Measurements from ENCODE around the gene EPGN. TPM values are rescaled to one million over a fixed set of nuclear protein-coding genes. Genes with fewer than 3 reads are reported as not detected.

Gene EPGN
- total and polyA plus RNA-seq, 9 donors, result 0.18 to 6.5 (median 0.34) TPM; not detected in 3

GRCh38 chr4:74322301-74322700, 14.0 kb downstream of the EPGN start:
- H3K4me1 ChIP-seq (ENCODE audit: insufficient read depth), result no peaks in the 10 kb centered on the region
- TF ChIP-seq POLR2A (IDR thresholded peaks at IDR 0.05) (no peak), EP300 (IDR thresholded peaks at IDR 0.05) (no peak), CTCF (IDR thresholded peaks at IDR 0.05) (no peak)
- WGBS, 3 donors, result 87 to 89% (median 89%) methylated on average over 3 of the region's 3 CpGs
- intact Hi-C loops (cut with DNase I), result no loop called here
- H3K36me3 ChIP-seq, result no peaks in the 10 kb centered on the region
- no peak overlapping the region for H3K27ac ChIP-seq
- H3K4me3 ChIP-seq, result no peak overlapping the region
- H3K9me3 ChIP-seq, result no peaks in the 10 kb centered on the region
- no peak for DNase-seq
- no peaks in the 10 kb centered on the region for H3K27me3 ChIP-seq

- no peak overlapping the region for H3K4me3 ChIP-seq
- intact Hi-C loops (cut with DNase I), result no loop called here
- TF ChIP-seq POLR2A (IDR thresholded peaks at IDR 0.05) (no peak), EP300 (IDR thresholded peaks at IDR 0.05) (no peak), CTCF (IDR thresholded peaks at IDR 0.05) (no peak)
- H3K27me3 ChIP-seq, result no peaks in the 10 kb centered on the region
- H3K9me3 ChIP-seq, result no peaks in the 10 kb centered on the region
- H3K4me1 ChIP-seq (ENCODE audit: insufficient read depth), result no peaks in the 10 kb centered on the region
- no peaks in the 10 kb centered on the region for H3K36me3 ChIP-seq
- DNase-seq, result no peak
- WGBS, 3 donors, result 85 to 90% (median 88%) methylated on average over 4 of the region's 4 CpGs
- H3K27ac ChIP-seq, result no peak overlapping the region
Measured at GRCh38 chr4:74323663-74324062, 15.4 kb downstream of the EPGN start.

- Histone ChIP-seq H3K27me3 (no peaks in the 10 kb centered on the region), H3K27ac (no peak overlapping the region), H3K4me1 (ENCODE audit: insufficient read depth) (no peaks in the 10 kb centered on the region), H3K4me3 (no peak overlapping the region), H3K9me3 (no peaks in the 10 kb centered on the region), H3K36me3 (no peaks in the 10 kb centered on the region)
- WGBS, 3 donors, result 65 to 75% (median 73%) methylated on average over 3 of the region's 3 CpGs
- intact Hi-C loops (cut with DNase I), result no loop called here
- TF ChIP-seq EP300 (IDR thresholded peaks at IDR 0.05) (no peak), CTCF (IDR thresholded peaks at IDR 0.05) (no peak), POLR2A (IDR thresholded peaks at IDR 0.05) (no peak)
- DNase-seq, result no peak
Measured at GRCh38 chr4:74324262-74324661, 16.0 kb downstream of the EPGN start.

- TF ChIP-seq POLR2A (IDR thresholded peaks at IDR 0.05), result no peak
- no peak for TF ChIP-seq CTCF (IDR thresholded peaks at IDR 0.05)
- no peak for TF ChIP-seq EP300 (IDR thresholded peaks at IDR 0.05)
- no peak for DNase-seq
- no peak overlapping the region for H3K4me3 ChIP-seq
- H3K27me3 ChIP-seq, result no peaks in the 10 kb centered on the region
- no peaks in the 10 kb centered on the region for H3K9me3 ChIP-seq
- H3K4me1 ChIP-seq (ENCODE audit: insufficient read depth), result no peaks in the 10 kb centered on the region
- H3K27ac ChIP-seq, result no peak overlapping the region
- no peaks in the 10 kb centered on the region for H3K36me3 ChIP-seq
- WGBS, 3 donors, result 78 to 87% (median 82%) methylated on average over 2 of the region's 2 CpGs
- intact Hi-C loops (cut with DNase I), result no loop called here
Measured at GRCh38 chr4:74325886-74326285, 17.6 kb downstream of the EPGN start.

- no peak for TF ChIP-seq CTCF (IDR thresholded peaks at IDR 0.05)
- no peak for TF ChIP-seq POLR2A (IDR thresholded peaks at IDR 0.05)
- H3K27ac ChIP-seq, result no peak overlapping the region
- 69 to 78% (median 74%) methylated on average over 3 of the region's 3 CpGs for WGBS, 3 donors
- no peak for DNase-seq
- intact Hi-C loops (cut with DNase I), result no loop called here
- H3K4me3 ChIP-seq, result no peak overlapping the region
- H3K4me1 ChIP-seq (ENCODE audit: insufficient read depth), result no peaks in the 10 kb centered on the region
- H3K9me3 ChIP-seq, result no peaks in the 10 kb centered on the region
- no peaks in the 10 kb centered on the region for H3K27me3 ChIP-seq
- H3K36me3 ChIP-seq, result no peaks in the 10 kb centered on the region
Measured at GRCh38 chr4:74327762-74328161, 19.5 kb downstream of the EPGN start.
